SK-N-SH treated with all-trans-retinoic acid at 6 μM for 48 hours (cell line): ENCODE results near the gene TRIM65.

Experiments used
- ATAC-seq: fragments of 200-7000 bp; cut with Tn5 transposase; 3 replicates; pipeline ENCODE4 v1.9.1; 2020; ENCODE audit warnings: mild to moderate bottlenecking, moderate library complexity
- ARNTL ChIP-seq: fragments of 450-650 bp; formaldehyde crosslinking; IDR thresholded peaks from 2 replicates; pipeline ENCODE4 v1.5.0; 2020; ENCODE audit warnings: low read depth, mild to moderate bottlenecking, moderate library complexity, borderline replicate concordance
- BACH2 ChIP-seq: fragments of 250-450 bp; sonication (Bioruptor Pico); IDR thresholded peaks from 2 replicates; pipeline ENCODE4 v1.9.0; 2021; ENCODE audit warnings: mild to moderate bottlenecking, borderline replicate concordance
- CSDC2 ChIP-seq: fragments of 250-450 bp; sonication (Bioruptor Pico); IDR thresholded peaks from 2 replicates; pipeline ENCODE4 v1.5.0; 2020; ENCODE audit warnings: mild to moderate bottlenecking, moderate library complexity
- ISL1 ChIP-seq: fragments of 250-450 bp; sonication (Bioruptor Pico); IDR thresholded peaks from 2 replicates; pipeline ENCODE4 v2.1.2; 2022; ENCODE audit warnings: mild to moderate bottlenecking, moderate library complexity
- OSR1 ChIP-seq: fragments of 250-450 bp; sonication (Bioruptor Pico); IDR thresholded peaks from 2 replicates; pipeline ENCODE4 v1.8.0; 2022; ENCODE audit warnings: moderate library complexity, mild to moderate bottlenecking, inconsistent platforms
- PATZ1 ChIP-seq: fragments of 250-450 bp; sonication (Bioruptor Pico); IDR thresholded peaks from 2 replicates; pipeline ENCODE4 v1.8.0; 2020; ENCODE audit warnings: mild to moderate bottlenecking, moderate library complexity, borderline replicate concordance
- PPARA ChIP-seq: fragments of 250-450 bp; sonication (Bioruptor Pico); IDR thresholded peaks from 2 replicates; pipeline ENCODE4 v1.5.0; 2020; ENCODE audit warnings: mild to moderate bottlenecking, borderline replicate concordance
- RARB ChIP-seq: fragments of 250-450 bp; sonication (Bioruptor Pico); IDR thresholded peaks from 2 replicates; pipeline ENCODE4 v1.8.0; 2021; ENCODE audit warnings: mild to moderate bottlenecking, moderate library complexity
- SNAI2 ChIP-seq: fragments of 250-450 bp; sonication (Bioruptor Pico); IDR thresholded peaks from 2 replicates; pipeline ENCODE4 v1.5.0; 2020; ENCODE audit warnings: mild to moderate bottlenecking, moderate library complexity
- TCF4 ChIP-seq: fragments of 250-450 bp; sonication (Bioruptor Pico); IDR thresholded peaks from 2 replicates; pipeline ENCODE4 v1.8.0; 2021; ENCODE audit warnings: mild to moderate bottlenecking, moderate library complexity, borderline replicate concordance
- TSHZ2 ChIP-seq: fragments of 250-450 bp; sonication (Bioruptor Pico); IDR thresholded peaks from 2 replicates; pipeline ENCODE4 v1.5.0; 2020; ENCODE audit warnings: mild to moderate bottlenecking, moderate library complexity
- ZC3H10 ChIP-seq: fragments of 250-450 bp; sonication (Bioruptor Pico); IDR thresholded peaks from 2 replicates; pipeline ENCODE4 v1.5.1; 2021; ENCODE audit warnings: mild to moderate bottlenecking, moderate library complexity
- ZFP3 ChIP-seq: fragments of 250-450 bp; sonication (Bioruptor Pico); IDR thresholded peaks from 2 replicates; pipeline ENCODE4 v1.5.0; 2020; ENCODE audit warnings: mild to moderate bottlenecking, moderate library complexity
- ZFP30 ChIP-seq: fragments of 450-650 bp; formaldehyde crosslinking; IDR thresholded peaks from 2 replicates; pipeline ENCODE4 v1.5.0; 2022; ENCODE audit warnings: mild to moderate bottlenecking, moderate library complexity
- ZNF565 ChIP-seq: fragments of 450-650 bp; formaldehyde crosslinking; conservative IDR thresholded peaks from 2 replicates; pipeline ENCODE4 v1.5.0; 2020; ENCODE audit warnings: low read depth, mild to moderate bottlenecking, moderate library complexity
- ZNF70 ChIP-seq: fragments of 450-650 bp; formaldehyde crosslinking; IDR thresholded peaks from 2 replicates; pipeline ENCODE4 v1.5.0; 2020; ENCODE audit warnings: mild to moderate bottlenecking, moderate library complexity
- ZNF8 ChIP-seq: fragments of 450-650 bp; formaldehyde crosslinking; IDR thresholded peaks from 2 replicates; pipeline ENCODE4 v1.5.0; 2020; ENCODE audit warnings: mild to moderate bottlenecking, moderate library complexity
- TF ChIP-seq, protein P1 (sequence below): fragments of 250-450 bp; sonication (Bioruptor Pico); IDR thresholded peaks from 2 replicates; pipeline ENCODE4 v1.5.1; 2021; ENCODE audit warnings: mild to moderate bottlenecking, moderate library complexity
- TF ChIP-seq, protein P2 (sequence below): fragments of 250-450 bp; sonication (Bioruptor Pico); IDR thresholded peaks from 2 replicates; pipeline ENCODE4 v1.8.0; 2021; ENCODE audit warnings: low read depth, mild to moderate bottlenecking, moderate library complexity, borderline replicate concordance

TRIM65 gene

GRCh38 chr17:75925103-75925502 lies 28.4 kb upstream of the TRIM65 start (continued):
- TF ChIP-seq, protein P1, sequence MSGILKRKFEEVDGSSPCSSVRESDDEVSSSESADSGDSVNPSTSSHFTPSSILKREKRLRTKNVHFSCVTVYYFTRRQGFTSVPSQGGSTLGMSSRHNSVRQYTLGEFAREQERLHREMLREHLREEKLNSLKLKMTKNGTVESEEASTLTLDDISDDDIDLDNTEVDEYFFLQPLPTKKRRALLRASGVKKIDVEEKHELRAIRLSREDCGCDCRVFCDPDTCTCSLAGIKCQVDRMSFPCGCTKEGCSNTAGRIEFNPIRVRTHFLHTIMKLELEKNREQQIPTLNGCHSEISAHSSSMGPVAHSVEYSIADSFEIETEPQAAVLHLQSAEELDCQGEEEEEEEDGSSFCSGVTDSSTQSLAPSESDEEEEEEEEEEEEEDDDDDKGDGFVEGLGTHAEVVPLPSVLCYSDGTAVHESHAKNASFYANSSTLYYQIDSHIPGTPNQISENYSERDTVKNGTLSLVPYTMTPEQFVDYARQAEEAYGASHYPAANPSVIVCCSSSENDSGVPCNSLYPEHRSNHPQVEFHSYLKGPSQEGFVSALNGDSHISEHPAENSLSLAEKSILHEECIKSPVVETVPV (CRISPR knock-in tag) = no peak
- TF ChIP-seq ZC3H10 (CRISPR knock-in tag) = no peak
- TF ChIP-seq ISL1 = no peak
- no peak for TF ChIP-seq BACH2 (CRISPR knock-in tag)
- no peak for TF ChIP-seq ZNF70 (CRISPR knock-in tag)
- TF ChIP-seq PPARA (CRISPR knock-in tag) = no peak
- no peak for TF ChIP-seq CSDC2 (CRISPR knock-in tag)
- no peak for TF ChIP-seq TCF4 (CRISPR knock-in tag)
- no peak for TF ChIP-seq OSR1
- TF ChIP-seq ZFP3 = no peak
- TF ChIP-seq ZNF565 (CRISPR knock-in tag) = no peak

GRCh38 chr17:75922963-75923874 lies 26.5 kb upstream of the TRIM65 start:
- ATAC-seq = no peak
- TF ChIP-seq ZNF70 (CRISPR knock-in tag) (no peak), ZFP3 (no peak)

DNA sequence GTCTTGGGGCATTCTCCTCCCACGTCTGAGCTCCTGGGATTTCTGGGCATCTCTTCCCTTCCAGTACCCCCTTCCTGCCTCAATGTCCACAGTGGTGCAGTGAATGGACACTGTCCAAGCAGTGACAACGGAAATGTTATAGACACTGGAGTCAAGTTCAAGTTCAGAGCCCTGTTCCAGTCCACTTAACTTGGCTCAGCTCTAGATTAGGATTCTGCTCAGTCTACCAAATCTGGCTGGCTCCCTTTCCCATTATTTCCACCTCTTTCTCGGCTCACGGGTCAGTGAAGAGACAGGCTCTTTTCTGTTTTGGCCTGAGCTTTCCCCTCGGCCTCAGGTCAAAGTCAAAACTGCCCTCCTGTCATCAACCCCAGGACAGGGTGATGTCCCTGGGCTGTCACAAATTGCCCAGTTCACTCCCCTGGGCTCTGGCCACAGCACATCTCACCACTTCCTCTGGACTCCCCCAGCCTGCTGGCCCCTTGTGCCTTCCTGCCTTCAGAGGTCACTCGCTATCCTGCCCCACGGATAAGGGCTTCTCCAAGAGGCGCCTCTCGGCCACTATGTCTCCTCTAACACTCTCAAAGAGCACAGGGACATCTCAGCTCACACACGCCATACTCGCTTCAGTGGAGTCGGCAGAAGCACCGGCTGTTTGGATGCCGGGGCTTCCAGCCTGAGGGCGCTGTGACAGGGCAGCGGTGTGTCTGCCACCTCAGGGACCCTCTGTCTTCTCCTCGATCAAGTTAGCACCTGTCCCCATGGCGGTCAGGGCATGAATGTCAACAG lies 25.6 kb upstream of the TRIM65 start:
- TF ChIP-seq ZNF70 (CRISPR knock-in tag) (no peak), TCF4 (CRISPR knock-in tag) (no peak), ARNTL (CRISPR knock-in tag) (no peak), ISL1 (no peak), PPARA (CRISPR knock-in tag) (no peak), ZNF8 (CRISPR knock-in tag) (no peak), ZFP3 (no peak), TSHZ2 (CRISPR knock-in tag) (no peak), BACH2 (CRISPR knock-in tag) (no peak), CSDC2 (CRISPR knock-in tag) (no peak), SNAI2 (CRISPR knock-in tag) (no peak), ZFP30 (CRISPR knock-in tag) (no peak), PATZ1 (CRISPR knock-in tag) (no peak), RARB (no peak)
- TF ChIP-seq, protein P2, sequence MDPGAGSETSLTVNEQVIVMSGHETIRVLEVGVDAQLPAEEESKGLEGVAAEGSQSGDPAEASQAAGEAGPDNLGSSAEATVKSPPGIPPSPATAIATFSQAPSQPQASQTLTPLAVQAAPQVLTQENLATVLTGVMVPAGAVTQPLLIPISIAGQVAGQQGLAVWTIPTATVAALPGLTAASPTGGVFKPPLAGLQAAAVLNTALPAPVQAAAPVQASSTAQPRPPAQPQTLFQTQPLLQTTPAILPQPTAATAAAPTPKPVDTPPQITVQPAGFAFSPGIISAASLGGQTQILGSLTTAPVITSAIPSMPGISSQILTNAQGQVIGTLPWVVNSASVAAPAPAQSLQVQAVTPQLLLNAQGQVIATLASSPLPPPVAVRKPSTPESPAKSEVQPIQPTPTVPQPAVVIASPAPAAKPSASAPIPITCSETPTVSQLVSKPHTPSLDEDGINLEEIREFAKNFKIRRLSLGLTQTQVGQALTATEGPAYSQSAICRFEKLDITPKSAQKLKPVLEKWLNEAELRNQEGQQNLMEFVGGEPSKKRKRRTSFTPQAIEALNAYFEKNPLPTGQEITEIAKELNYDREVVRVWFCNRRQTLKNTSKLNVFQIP (CRISPR knock-in tag) = no peak
- TF ChIP-seq, protein P1 (CRISPR knock-in tag) = no peak
- no peak for ATAC-seq
